CD14-positive monocyte (primary cell): ENCODE measurements around the gene SEM1. TPM values are rescaled to one million over a fixed set of nuclear protein-coding genes. Genes with fewer than 3 reads are reported as not detected.

ENCODE experiments used
- DNase-seq, 3 donors: peaks; one replicate each; pipeline ENCODE4 v3.0.0-alpha.2; 2011 to 2022
- H2AFZ ChIP-seq: 2 replicates; pipeline ENCODE4 v1.6.0; 2012; ENCODE audit warnings: mild to moderate bottlenecking, low read depth, low read length, inconsistent platforms; ENCODE audit not compliant: insufficient read depth, poor library complexity, severe bottlenecking
- H3K27ac ChIP-seq, 2 donors: 1 replicate in 1 of 2; 2 replicates in 1 of 2; pipeline ENCODE4 v1.5.1; 2012 to 2013; ENCODE audit warnings: low read length in 2 of 2, control low read depth in 1 of 2, inconsistent platforms in 1 of 2, low read depth in 1 of 2, mild to moderate bottlenecking in 1 of 2
- H3K27me3 ChIP-seq, 2 donors: one replicate each; pipeline versions ENCODE4 v1.6.0 to v1.6.1; 2011 to 2013; ENCODE audit warnings: low read length in 2 of 2; ENCODE audit not compliant: control insufficient read depth in 2 of 2, insufficient read depth in 2 of 2
- H3K36me3 ChIP-seq, 2 donors: replicated peaks in 1 of 2; 1 replicate in 1 of 2; 2 replicates in 1 of 2; pipeline versions ENCODE4 v1.5.1 to v1.6.1; 2012 to 2013; ENCODE audit warnings: low read length in 2 of 2, control low read depth in 1 of 2, inconsistent platforms in 1 of 2, mild to moderate bottlenecking in 1 of 2; ENCODE audit not compliant: insufficient read depth in 2 of 2, control insufficient read depth in 1 of 2
- H3K4me1 ChIP-seq, 2 donors: 1 replicate in 1 of 2; 2 replicates in 1 of 2; pipeline versions ENCODE4 v1.5.1 to v1.6.1; 2012 to 2013; ENCODE audit warnings: low read length in 2 of 2, control low read depth in 1 of 2, inconsistent platforms in 1 of 2, mild to moderate bottlenecking in 1 of 2, moderate library complexity in 1 of 2; ENCODE audit not compliant: insufficient read depth in 2 of 2, control insufficient read depth in 1 of 2
- H3K4me2 ChIP-seq: replicated peaks from 2 replicates; pipeline ENCODE3; 2012; ENCODE audit warnings: low read length, moderate library complexity, mild to moderate bottlenecking; ENCODE audit not compliant: poor library complexity, severe bottlenecking; ENCODE audit errors: extremely low read depth
- H3K4me3 ChIP-seq, 3 experiments: fragments of 200-600 bp in 1 of 3; sonication (generic) in 1 of 3; replicated peaks in 1 of 3; 1 replicate in 2 of 3; 2 replicates in 1 of 3; pipeline ENCODE4 v1.5.1; 2011 to 2013; ENCODE audit warnings: low read length in 3 of 3, mild to moderate bottlenecking in 3 of 3, control low read depth in 2 of 3, low read depth in 2 of 3, inconsistent platforms in 1 of 3, moderate library complexity in 1 of 3
- H3K79me2 ChIP-seq: 2 replicates; pipeline ENCODE4 v1.6.0; 2012; ENCODE audit warnings: mild to moderate bottlenecking, control low read depth, inconsistent platforms, low read length, moderate library complexity; ENCODE audit not compliant: insufficient read depth
- H3K9ac ChIP-seq: 2 replicates; pipeline ENCODE4 v1.6.0; 2017; ENCODE audit warnings: low read length, mild to moderate bottlenecking; ENCODE audit not compliant: insufficient read depth, poor library complexity, severe bottlenecking
- H3K9me3 ChIP-seq, 2 donors: replicated peaks in 1 of 2; 1 replicate in 1 of 2; 2 replicates in 1 of 2; pipeline versions ENCODE4 v1.5.1 to v1.6.1; 2012 to 2013; ENCODE audit warnings: low read length in 2 of 2, control low read depth in 1 of 2; ENCODE audit not compliant: control insufficient read depth in 1 of 2, insufficient read depth in 1 of 2
- H4K20me1 ChIP-seq: 2 replicates; pipeline ENCODE4 v1.6.0; 2012; ENCODE audit warnings: mild to moderate bottlenecking, low read length, control low read depth, moderate library complexity; ENCODE audit not compliant: insufficient read depth
- H3K27ac Mint-ChIP-seq, 7 donors: one replicate each; pipeline ENCODE4 v1.8.0; 2020; ENCODE audit warnings: mild to moderate bottlenecking in 7 of 7, mixed read lengths in 7 of 7, moderate library complexity in 6 of 7, inconsistent platforms in 2 of 7
- H3K27me3 Mint-ChIP-seq, 3 donors: one replicate each; pipeline ENCODE4 v1.8.0; 2021 to 2022; ENCODE audit warnings: low read depth in 3 of 3, mild to moderate bottlenecking in 3 of 3, mixed read lengths in 3 of 3, moderate library complexity in 3 of 3, inconsistent platforms in 1 of 3
- H3K36me3 Mint-ChIP-seq, 2 donors: one replicate each; pipeline ENCODE4 v1.8.0; 2020; ENCODE audit warnings: mixed read lengths in 2 of 2, inconsistent platforms in 1 of 2, mild to moderate bottlenecking in 1 of 2
- H3K4me1 Mint-ChIP-seq: one replicate; pipeline ENCODE4 v1.8.0; 2020; ENCODE audit warnings: mild to moderate bottlenecking, mixed read lengths
- H3K4me3 Mint-ChIP-seq, 2 donors: one replicate each; pipeline ENCODE4 v1.8.0; 2020; ENCODE audit warnings: mild to moderate bottlenecking in 2 of 2, mixed read lengths in 2 of 2, moderate library complexity in 1 of 2
- H3K9me3 Mint-ChIP-seq, 7 donors: one replicate each; pipeline ENCODE4 v1.8.0; 2020 to 2022; ENCODE audit warnings: mixed read lengths in 7 of 7, mild to moderate bottlenecking in 6 of 7, moderate library complexity in 6 of 7, inconsistent platforms in 2 of 7
- WGBS: methylation state at CpG from one replicate; pipeline ENCODE4 v1.1.5; 2013; ENCODE audit warnings: missing lambda C conversion rate; ENCODE audit not compliant: insufficient coverage; 5-methylcytosine and 5-hydroxymethylcytosine counted together
- intact Hi-C, 2 donors: fragments of 100-400 bp; cut with micrococcal nuclease; formaldehyde crosslinking; loops; one replicate each; pipeline versions ENCODE4 v1.15.0 to v1.15.1; 2023
- polyA plus RNA-seq, 3 donors: library from polyadenylated mRNA; depleted of rRNA in 1 of 3; unstranded in 2 of 3; stranded (reverse) in 1 of 3; fragments of 300-500 nt in 2 of 3; fragments of >200 nt in 1 of 3; fragmentation: Illumina TruSeq in 2 of 3; gene quantifications; 1 replicate in 2 of 3; 2 replicates in 1 of 3; pipeline ENCODE4 v1.2.3, GENCODE V29; 2012 to 2021
- TF ChIP-seq, protein P1 (sequence below): fragments of 200-600 bp; IDR thresholded peaks from one replicate; pipeline ENCODE4 v1.8.0; 2022; ENCODE audit warnings: antibody characterized with exemption, mild to moderate bottlenecking

Gene SEM1
- polyA plus RNA-seq, 3 donors = 8.0 to 117 (median 98.1) TPM

DNA sequence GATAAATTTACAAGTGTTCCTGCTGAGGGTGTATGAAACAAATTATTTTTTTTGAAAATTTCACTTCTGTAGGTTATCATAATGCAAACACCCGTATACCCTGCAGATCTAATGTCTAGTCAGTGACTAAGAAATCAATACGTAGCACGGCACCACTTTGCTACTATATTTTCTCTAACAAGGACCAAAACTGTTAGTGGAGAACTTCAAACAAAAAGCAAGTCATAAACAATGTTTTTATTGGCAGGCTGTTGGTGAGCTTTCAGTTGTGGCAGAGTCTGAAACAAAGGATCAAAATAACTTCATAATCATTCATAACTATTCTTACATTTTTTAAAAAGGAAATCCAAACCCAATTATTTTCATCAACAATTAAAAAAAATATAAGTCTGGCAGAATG lies 11.8 kb downstream of the SEM1 start:
- H3K9ac ChIP-seq = no peak overlapping the region
- TF ChIP-seq, protein P1, sequence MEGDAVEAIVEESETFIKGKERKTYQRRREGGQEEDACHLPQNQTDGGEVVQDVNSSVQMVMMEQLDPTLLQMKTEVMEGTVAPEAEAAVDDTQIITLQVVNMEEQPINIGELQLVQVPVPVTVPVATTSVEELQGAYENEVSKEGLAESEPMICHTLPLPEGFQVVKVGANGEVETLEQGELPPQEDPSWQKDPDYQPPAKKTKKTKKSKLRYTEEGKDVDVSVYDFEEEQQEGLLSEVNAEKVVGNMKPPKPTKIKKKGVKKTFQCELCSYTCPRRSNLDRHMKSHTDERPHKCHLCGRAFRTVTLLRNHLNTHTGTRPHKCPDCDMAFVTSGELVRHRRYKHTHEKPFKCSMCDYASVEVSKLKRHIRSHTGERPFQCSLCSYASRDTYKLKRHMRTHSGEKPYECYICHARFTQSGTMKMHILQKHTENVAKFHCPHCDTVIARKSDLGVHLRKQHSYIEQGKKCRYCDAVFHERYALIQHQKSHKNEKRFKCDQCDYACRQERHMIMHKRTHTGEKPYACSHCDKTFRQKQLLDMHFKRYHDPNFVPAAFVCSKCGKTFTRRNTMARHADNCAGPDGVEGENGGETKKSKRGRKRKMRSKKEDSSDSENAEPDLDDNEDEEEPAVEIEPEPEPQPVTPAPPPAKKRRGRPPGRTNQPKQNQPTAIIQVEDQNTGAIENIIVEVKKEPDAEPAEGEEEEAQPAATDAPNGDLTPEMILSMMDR = no peak
- no peak overlapping the region for H3K4me3 ChIP-seq
- no peak overlapping the region for H3K27ac ChIP-seq
- no peaks in the 10 kb centered on the region for H3K9me3 ChIP-seq
- Mint-ChIP-seq H3K27me3 (no peaks in the 10 kb centered on the region), H3K4me1 (peaks cover 16% of the 10 kb centered on the region), H3K9me3 (no peaks in the 10 kb centered on the region), H3K4me3 (no peak overlapping the region), H3K27ac (no peak overlapping the region), H3K36me3 (peaks cover 15 to 19% of the 10 kb centered on the region in 2 donors)
- H3K79me2 ChIP-seq = peaks cover 80% of the 10 kb centered on the region
- no peaks in the 10 kb centered on the region for H3K27me3 ChIP-seq
- H3K4me2 ChIP-seq = no peak overlapping the region
- H2AFZ ChIP-seq = no peak overlapping the region
- no peak for DNase-seq
- H3K4me1 ChIP-seq = peaks cover 2 to 5% of the 10 kb centered on the region in 2 donors
- H3K36me3 ChIP-seq = peaks cover 3 to 18% of the 10 kb centered on the region in 2 donors
- WGBS = 100% methylated on average over 1 of the region's 3 CpGs
- H4K20me1 ChIP-seq = peaks cover 98% of the 10 kb centered on the region
- intact Hi-C loops = no loop called here

DNA sequence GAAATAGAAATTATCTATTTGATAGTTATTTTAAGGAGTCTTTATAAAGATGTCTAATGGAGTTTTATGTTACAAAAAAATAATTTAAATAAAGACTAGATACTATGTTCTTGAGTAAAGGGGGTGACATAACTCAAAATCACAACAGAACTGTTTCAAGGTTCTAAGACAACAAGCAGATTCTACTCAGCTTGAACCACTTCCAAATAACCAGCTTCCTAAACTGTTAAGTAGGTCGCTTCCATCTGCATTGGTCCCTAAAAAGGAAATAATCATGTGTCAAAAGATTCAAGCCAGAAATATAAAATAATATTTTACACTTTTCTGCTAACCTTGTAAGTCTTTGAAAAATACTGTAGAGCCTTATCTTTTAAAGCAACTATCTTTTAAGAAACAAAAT lies 14.1 kb downstream of the SEM1 start:
- H3K9ac ChIP-seq = no peak overlapping the region
- TF ChIP-seq, protein P1 = no peak
- H2AFZ ChIP-seq = no peak overlapping the region
- Mint-ChIP-seq H3K27ac (no peak overlapping the region), H3K4me3 (no peak overlapping the region), H3K4me1 (peaks cover 25% of the 10 kb centered on the region), H3K27me3 (peaks cover 0 to 2% (median 0%) of the 10 kb centered on the region in 3 donors), H3K36me3 (peaks cover 27 to 29% of the 10 kb centered on the region in 2 donors), H3K9me3 (no peaks in the 10 kb centered on the region)
- no peak overlapping the region for H3K4me3 ChIP-seq
- WGBS = no CpG with 5 or more reads among the region's 1 CpG
- H3K9me3 ChIP-seq = no peaks in the 10 kb centered on the region
- intact Hi-C loops = no loop called here
- peaks cover 74% of the 10 kb centered on the region for H3K79me2 ChIP-seq
- peaks cover 12 to 33% of the 10 kb centered on the region in 2 donors for H3K36me3 ChIP-seq
- no peak for DNase-seq
- H3K4me2 ChIP-seq = no peak overlapping the region
- H3K4me1 ChIP-seq = peaks cover 5 to 7% of the 10 kb centered on the region in 2 donors
- no peak overlapping the region for H3K27ac ChIP-seq
- no peaks in the 10 kb centered on the region for H3K27me3 ChIP-seq
- H4K20me1 ChIP-seq = peaks cover 95% of the 10 kb centered on the region
